IMR-90 (cell line): Measurements from ENCODE around the gene MAPK1.

ENCODE experiments used
- CEBPB ChIP-seq: IDR thresholded peaks from 2 replicates; pipeline ENCODE4 v1.6.1; 2012; ENCODE audit warnings: low read depth, low read length, improper control_type of control experiment
- CHD1 ChIP-seq: IDR thresholded peaks from 2 replicates; pipeline ENCODE4 v1.6.1; 2012; ENCODE audit warnings: low read depth, low read length, improper control_type of control experiment
- MAFK ChIP-seq: IDR thresholded peaks from 2 replicates; pipeline ENCODE4 v1.6.1; 2012; ENCODE audit warnings: low read depth, low read length, improper control_type of control experiment
- MAZ ChIP-seq: IDR thresholded peaks from 2 replicates; pipeline ENCODE4 v1.6.1; 2012; ENCODE audit warnings: low read depth, mild to moderate bottlenecking, low read length, improper control_type of control experiment, moderate library complexity, borderline replicate concordance
- POLR2A ChIP-seq: IDR thresholded peaks from 2 replicates; pipeline ENCODE4 v1.6.1; 2012; ENCODE audit warnings: mild to moderate bottlenecking, low read depth, low read length
- RAD21 ChIP-seq: IDR thresholded peaks from 2 replicates; pipeline ENCODE4 v1.6.1; 2012; ENCODE audit warnings: low read length, improper control_type of control experiment
- RFX5 ChIP-seq: IDR thresholded peaks from 2 replicates; pipeline ENCODE4 v1.8.0; 2012; ENCODE audit warnings: low read depth, mild to moderate bottlenecking, low read length, moderate library complexity
- SMC3 ChIP-seq: fragments of 150-350 bp; IDR thresholded peaks from 2 replicates; pipeline ENCODE4 v1.6.1; 2016; ENCODE audit warnings: low read depth, mild to moderate bottlenecking, antibody characterized with exemption, low read length, moderate library complexity
- TF ChIP-seq, protein P1 (sequence below): conservative IDR thresholded peaks from 2 replicates; pipeline ENCODE4 v1.5.1; 2012; ENCODE audit warnings: mild to moderate bottlenecking, low read depth, low read length, improper control_type of control experiment
- TF ChIP-seq, protein P2 (sequence below): fragments of 150-350 bp; IDR thresholded peaks from 2 replicates; pipeline ENCODE4 v1.6.1; 2016; ENCODE audit warnings: low read depth, mild to moderate bottlenecking, low read length, moderate library complexity, borderline replicate concordance

DNA sequence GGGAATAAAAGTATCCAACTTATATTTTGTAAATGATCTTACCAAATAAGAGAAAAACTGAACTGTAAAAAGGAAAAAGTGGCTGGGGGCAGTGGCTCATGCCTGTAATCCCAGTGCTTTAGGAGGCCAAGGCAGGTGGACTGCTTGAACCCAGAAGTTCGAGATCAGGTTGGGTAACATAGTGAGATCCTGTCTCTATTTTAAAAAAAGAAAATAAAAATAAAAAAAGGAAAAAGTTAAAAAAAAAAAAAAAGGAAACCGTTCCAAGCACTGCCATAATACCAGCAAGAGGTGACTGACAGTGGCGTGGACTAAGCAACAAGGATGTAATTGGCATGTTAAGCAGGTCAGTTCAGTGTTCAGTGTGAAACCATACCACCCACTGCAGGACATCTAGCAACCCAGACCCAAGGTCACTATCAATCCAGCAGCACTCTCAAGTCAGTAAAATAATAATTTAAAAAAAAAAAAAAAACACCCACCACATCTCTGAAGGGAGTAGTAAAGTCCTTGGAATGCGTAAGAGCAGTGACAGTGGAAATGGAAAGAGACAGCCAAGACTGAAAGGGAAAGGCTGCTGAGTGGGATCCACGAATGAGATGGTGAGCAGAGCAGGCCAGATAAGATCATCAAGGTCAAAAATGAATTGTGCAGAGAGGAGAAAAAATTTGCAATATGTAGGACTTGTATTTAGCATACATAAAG lies 43.6 kb downstream of the MAPK1 start:
- TF ChIP-seq, protein P1, sequence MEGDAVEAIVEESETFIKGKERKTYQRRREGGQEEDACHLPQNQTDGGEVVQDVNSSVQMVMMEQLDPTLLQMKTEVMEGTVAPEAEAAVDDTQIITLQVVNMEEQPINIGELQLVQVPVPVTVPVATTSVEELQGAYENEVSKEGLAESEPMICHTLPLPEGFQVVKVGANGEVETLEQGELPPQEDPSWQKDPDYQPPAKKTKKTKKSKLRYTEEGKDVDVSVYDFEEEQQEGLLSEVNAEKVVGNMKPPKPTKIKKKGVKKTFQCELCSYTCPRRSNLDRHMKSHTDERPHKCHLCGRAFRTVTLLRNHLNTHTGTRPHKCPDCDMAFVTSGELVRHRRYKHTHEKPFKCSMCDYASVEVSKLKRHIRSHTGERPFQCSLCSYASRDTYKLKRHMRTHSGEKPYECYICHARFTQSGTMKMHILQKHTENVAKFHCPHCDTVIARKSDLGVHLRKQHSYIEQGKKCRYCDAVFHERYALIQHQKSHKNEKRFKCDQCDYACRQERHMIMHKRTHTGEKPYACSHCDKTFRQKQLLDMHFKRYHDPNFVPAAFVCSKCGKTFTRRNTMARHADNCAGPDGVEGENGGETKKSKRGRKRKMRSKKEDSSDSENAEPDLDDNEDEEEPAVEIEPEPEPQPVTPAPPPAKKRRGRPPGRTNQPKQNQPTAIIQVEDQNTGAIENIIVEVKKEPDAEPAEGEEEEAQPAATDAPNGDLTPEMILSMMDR = no peak
- TF ChIP-seq CEBPB (no peak), SMC3 (no peak), POLR2A (no peak), RAD21 (no peak), MAZ (no peak), RFX5 (no peak), MAFK (no peak), CHD1 (no peak)
- TF ChIP-seq, protein P2, sequence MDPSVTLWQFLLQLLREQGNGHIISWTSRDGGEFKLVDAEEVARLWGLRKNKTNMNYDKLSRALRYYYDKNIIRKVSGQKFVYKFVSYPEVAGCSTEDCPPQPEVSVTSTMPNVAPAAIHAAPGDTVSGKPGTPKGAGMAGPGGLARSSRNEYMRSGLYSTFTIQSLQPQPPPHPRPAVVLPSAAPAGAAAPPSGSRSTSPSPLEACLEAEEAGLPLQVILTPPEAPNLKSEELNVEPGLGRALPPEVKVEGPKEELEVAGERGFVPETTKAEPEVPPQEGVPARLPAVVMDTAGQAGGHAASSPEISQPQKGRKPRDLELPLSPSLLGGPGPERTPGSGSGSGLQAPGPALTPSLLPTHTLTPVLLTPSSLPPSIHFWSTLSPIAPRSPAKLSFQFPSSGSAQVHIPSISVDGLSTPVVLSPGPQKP = no peak
